ENCODE data around the gene FGF18. TPM values are rescaled to one million over a fixed set of nuclear protein-coding genes. Genes with fewer than 3 reads are reported as not detected.

Gene FGF18
- total RNA-seq, 2 donors from 2014 or later, result 0.81 to 1.6 TPM

- Histone ChIP-seq H3K4me1 (ENCODE audit: control insufficient read depth in 1 of 2, low read depth in 2 of 2) (peaks cover 5 to 8% of the 10 kb centered on the region in 2 donors), H3K4me3 (no peak overlapping the region), H3K27ac (no peak overlapping the region), H3K36me3 (no peaks in the 10 kb centered on the region), H3K9me3 (no peaks in the 10 kb centered on the region), H3K27me3 (replicated peaks; ENCODE audit: insufficient read depth) (no peaks in the 10 kb centered on the region)
- no peak for TF ChIP-seq CTCF (IDR thresholded peaks at IDR 0.05)
- DNase-seq (ENCODE audit: low spot score) (no peak), ATAC-seq (ENCODE audit: insufficient number of reproducible peaks, low FRiP score, low read depth) (no peak)
These were observed 34.5 kb downstream of the FGF18 start for GRCh38 chr5:171453988-171454387.

DNA sequence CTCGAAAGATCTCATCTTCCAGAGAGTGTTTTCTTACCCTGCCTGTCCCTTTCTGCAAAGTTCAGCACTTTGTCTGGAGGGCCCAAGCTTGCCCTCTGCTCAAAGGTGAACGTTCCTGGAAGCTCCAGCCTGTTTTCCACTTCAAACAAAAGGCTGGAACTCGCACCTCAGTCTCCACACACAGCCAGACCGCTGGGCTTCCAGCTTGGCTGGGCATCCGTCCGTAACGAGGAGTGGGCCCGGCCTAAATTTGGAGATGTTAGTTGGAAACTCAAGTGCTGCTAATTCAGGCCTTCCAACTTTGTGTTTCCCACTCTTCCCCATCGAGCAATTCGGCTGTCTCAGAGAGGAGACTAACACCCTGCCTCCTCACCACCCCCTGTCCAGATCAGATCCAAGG, 35.1 kb downstream of the FGF18 start:
- no peak for TF ChIP-seq CTCF (IDR thresholded peaks at IDR 0.05)
- no peaks in the 10 kb centered on the region for H3K9me3 ChIP-seq
- DNase-seq (ENCODE audit: low spot score), result no peak
- H3K27ac ChIP-seq, result no peak overlapping the region
- no peaks in the 10 kb centered on the region for H3K27me3 ChIP-seq (replicated peaks; ENCODE audit: insufficient read depth)
- H3K4me3 ChIP-seq, result no peak overlapping the region
- no peak for ATAC-seq (ENCODE audit: insufficient number of reproducible peaks, low FRiP score, low read depth)
- peaks cover 5 to 8% of the 10 kb centered on the region in 2 donors for H3K4me1 ChIP-seq (ENCODE audit: control insufficient read depth in 1 of 2, low read depth in 2 of 2)
- H3K36me3 ChIP-seq, result no peaks in the 10 kb centered on the region

GRCh38 chr5:171455522-171455921, 36.1 kb downstream of the FGF18 start:
- no peak for TF ChIP-seq CTCF (IDR thresholded peaks at IDR 0.05)
- Histone ChIP-seq H3K36me3 (no peaks in the 10 kb centered on the region), H3K27ac (no peak overlapping the region), H3K27me3 (replicated peaks; ENCODE audit: insufficient read depth) (no peaks in the 10 kb centered on the region), H3K4me3 (no peak overlapping the region), H3K4me1 (ENCODE audit: control insufficient read depth in 1 of 2, low read depth in 2 of 2) (peaks cover 5% of the 10 kb centered on the region in 2 donors), H3K9me3 (no peaks in the 10 kb centered on the region)
- ATAC-seq (ENCODE audit: insufficient number of reproducible peaks, low FRiP score, low read depth) (no peak), DNase-seq (ENCODE audit: low spot score) (no peak)

DNA sequence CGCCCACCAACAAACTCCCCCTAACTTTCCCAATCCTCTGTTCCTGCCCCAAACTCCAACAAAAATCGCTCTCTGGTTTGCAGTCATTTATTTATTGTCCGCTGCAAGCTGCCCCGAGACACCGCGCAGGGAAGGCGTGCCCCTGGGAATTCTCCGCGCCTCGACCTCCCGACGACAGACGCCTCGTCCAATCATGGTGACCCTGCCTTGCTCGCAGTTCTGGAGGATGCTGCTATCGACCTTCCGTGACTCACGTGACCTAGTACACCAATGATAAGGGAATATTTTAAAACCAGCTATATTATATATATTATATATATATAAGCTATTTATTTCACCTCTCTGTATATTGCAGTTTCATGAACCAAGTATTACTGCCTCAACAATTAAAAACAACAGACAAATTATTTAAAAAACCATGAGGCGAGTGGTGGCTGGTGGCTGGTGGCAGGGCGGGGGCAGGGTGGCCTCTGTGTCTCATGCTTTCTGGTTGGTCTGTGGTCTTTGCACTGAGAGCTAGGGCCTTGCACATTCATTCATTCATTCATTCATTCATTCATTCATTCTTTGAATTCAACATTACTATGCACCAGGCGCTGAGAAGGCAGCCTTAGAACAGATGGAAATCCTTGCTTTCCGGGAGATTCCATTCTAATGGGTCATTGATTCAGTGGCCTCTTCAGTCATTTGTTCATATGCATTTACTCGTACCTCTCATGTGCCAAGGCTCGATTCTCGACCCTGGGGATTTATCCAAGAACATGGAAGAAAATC, 37.9 kb downstream of the FGF18 start:
- ATAC-seq (ENCODE audit: insufficient number of reproducible peaks, low FRiP score, low read depth) (no peak), DNase-seq (ENCODE audit: low spot score) (no peak)
- Histone ChIP-seq H3K36me3 (no peaks in the 10 kb centered on the region), H3K27ac (no peak overlapping the region), H3K9me3 (no peaks in the 10 kb centered on the region), H3K4me3 (no peak overlapping the region), H3K4me1 (ENCODE audit: control insufficient read depth in 1 of 2, low read depth in 2 of 2) (no peaks in the 10 kb centered on the region), H3K27me3 (replicated peaks; ENCODE audit: insufficient read depth) (no peaks in the 10 kb centered on the region)
- TF ChIP-seq CTCF (IDR thresholded peaks at IDR 0.05), result no peak

DNA sequence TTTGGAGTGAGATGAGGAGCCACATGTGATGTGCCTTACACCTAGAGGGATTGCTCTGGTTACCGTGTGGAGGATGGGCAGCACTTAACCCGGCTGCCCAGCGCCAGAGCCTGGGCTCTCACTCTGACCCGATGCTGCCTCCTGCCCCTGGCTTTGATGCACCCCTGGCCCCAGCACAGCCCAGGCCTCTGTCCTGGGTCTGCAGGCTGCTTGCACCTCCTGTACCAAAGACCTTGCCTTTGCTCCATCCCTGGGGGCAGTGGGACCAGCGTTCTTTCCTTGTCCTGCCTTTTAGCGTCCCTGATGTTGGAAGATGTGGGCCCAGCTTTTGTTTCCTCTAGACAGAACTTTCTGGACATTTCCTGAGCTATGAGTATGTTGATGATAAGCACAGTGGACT, 40.4 kb downstream of the FGF18 start:
- no peak overlapping the region for H3K4me3 ChIP-seq
- H3K36me3 ChIP-seq, result no peaks in the 10 kb centered on the region
- no peaks in the 10 kb centered on the region for H3K9me3 ChIP-seq
- H3K4me1 ChIP-seq (ENCODE audit: control insufficient read depth in 1 of 2, low read depth in 2 of 2), result no peaks in the 10 kb centered on the region
- TF ChIP-seq CTCF (IDR thresholded peaks at IDR 0.05), result no peak
- H3K27me3 ChIP-seq (replicated peaks; ENCODE audit: insufficient read depth), result no peaks in the 10 kb centered on the region
- no peak overlapping the region for H3K27ac ChIP-seq
- DNase-seq (ENCODE audit: low spot score) (no peak), ATAC-seq (ENCODE audit: insufficient number of reproducible peaks, low FRiP score, low read depth) (no peak)

All from thoracic aorta (tissue), 2 donors.